NB4 (cell line): ENCODE results near the gene IGF2BP3.

Experiments
- DNase-seq: peaks from one replicate; pipeline ENCODE4 v3.0.0; 2010; ENCODE audit warnings: low read depth
- H3K4me3 ChIP-seq: one replicate; pipeline ENCODE4 v1.5.1; 2011; ENCODE audit warnings: mild to moderate bottlenecking, low read depth, low read length, moderate library complexity
- MYC ChIP-seq: IDR thresholded peaks from 2 replicates; pipeline ENCODE4 v1.6.1; 2011; ENCODE audit warnings: low read depth, low read length
- POLR2A ChIP-seq: IDR thresholded peaks from 2 replicates; pipeline ENCODE4 v1.6.1; 2011; ENCODE audit warnings: mild to moderate bottlenecking; ENCODE audit not compliant: insufficient read length; ENCODE audit errors: extremely low read depth
- TF ChIP-seq, protein P1 (sequence below): IDR thresholded peaks from one replicate; pipeline ENCODE4 v1.5.1; 2012; ENCODE audit warnings: low read depth, low read length
- TF ChIP-seq, protein P2 (sequence below): IDR thresholded peaks from 2 replicates; pipeline ENCODE4 v1.6.1; 2011; ENCODE audit warnings: low read depth, low read length

Gene IGF2BP3

DNA sequence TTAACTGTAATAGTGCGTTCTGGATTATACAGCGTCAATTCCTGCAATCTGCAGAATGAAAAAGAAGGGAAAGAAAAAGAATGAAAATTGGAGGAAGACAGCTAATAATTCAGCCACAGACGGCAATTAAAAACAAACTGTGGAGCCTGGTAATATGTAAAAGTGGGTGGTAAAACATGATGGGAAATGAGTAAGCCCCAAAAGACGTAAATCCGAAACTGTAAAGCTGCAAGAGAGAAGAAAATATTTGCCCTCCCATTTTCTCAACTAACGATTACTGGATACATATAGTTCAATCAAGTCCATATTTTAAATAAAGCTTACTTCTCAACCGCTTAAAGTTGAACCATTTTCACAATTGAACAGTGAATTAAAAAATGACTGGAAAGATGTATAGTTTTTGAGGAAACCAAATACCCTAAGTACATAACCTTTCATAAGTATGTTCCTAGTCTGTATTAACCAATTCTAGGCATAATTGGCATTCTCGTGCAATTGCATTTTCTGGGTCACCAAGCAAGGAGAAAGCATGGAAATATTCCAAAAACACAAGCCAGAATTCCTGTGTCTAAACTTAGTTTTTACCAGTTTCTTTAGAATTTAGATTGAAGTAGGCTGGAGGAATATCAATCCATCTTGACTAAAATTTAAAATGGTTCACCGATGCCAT is 126.3 kb downstream of the IGF2BP3 start:
- H3K4me3 ChIP-seq: no peak overlapping the region
- TF ChIP-seq, protein P1, sequence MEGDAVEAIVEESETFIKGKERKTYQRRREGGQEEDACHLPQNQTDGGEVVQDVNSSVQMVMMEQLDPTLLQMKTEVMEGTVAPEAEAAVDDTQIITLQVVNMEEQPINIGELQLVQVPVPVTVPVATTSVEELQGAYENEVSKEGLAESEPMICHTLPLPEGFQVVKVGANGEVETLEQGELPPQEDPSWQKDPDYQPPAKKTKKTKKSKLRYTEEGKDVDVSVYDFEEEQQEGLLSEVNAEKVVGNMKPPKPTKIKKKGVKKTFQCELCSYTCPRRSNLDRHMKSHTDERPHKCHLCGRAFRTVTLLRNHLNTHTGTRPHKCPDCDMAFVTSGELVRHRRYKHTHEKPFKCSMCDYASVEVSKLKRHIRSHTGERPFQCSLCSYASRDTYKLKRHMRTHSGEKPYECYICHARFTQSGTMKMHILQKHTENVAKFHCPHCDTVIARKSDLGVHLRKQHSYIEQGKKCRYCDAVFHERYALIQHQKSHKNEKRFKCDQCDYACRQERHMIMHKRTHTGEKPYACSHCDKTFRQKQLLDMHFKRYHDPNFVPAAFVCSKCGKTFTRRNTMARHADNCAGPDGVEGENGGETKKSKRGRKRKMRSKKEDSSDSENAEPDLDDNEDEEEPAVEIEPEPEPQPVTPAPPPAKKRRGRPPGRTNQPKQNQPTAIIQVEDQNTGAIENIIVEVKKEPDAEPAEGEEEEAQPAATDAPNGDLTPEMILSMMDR: no peak
- no peak for TF ChIP-seq POLR2A
- TF ChIP-seq MYC: no peak
- TF ChIP-seq, protein P2, sequence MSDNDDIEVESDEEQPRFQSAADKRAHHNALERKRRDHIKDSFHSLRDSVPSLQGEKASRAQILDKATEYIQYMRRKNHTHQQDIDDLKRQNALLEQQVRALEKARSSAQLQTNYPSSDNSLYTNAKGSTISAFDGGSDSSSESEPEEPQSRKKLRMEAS: no peak
- DNase-seq: no peak

DNA sequence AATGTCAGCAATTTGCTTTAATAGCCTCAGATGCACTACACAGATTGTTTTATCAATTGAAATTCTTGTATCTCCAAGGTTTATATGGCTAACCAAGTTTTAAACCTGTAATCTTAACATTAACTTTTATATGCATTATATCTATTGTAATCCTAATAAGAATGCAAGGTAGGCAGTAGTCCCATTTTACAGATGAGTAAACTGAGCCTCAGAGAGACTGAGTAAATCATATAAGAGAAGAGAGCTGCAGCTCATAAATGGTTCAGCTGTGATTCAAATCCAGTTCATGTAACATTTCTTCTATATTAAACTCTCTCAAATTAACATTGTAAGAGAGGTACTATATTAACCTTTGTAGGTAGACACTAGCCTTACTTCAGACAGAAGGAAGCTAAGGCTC is 127.2 kb downstream of the IGF2BP3 start:
- no peak for TF ChIP-seq MYC
- TF ChIP-seq, protein P2: no peak
- TF ChIP-seq, protein P1: no peak
- TF ChIP-seq POLR2A: no peak
- DNase-seq: no peak
- no peak overlapping the region for H3K4me3 ChIP-seq

DNA sequence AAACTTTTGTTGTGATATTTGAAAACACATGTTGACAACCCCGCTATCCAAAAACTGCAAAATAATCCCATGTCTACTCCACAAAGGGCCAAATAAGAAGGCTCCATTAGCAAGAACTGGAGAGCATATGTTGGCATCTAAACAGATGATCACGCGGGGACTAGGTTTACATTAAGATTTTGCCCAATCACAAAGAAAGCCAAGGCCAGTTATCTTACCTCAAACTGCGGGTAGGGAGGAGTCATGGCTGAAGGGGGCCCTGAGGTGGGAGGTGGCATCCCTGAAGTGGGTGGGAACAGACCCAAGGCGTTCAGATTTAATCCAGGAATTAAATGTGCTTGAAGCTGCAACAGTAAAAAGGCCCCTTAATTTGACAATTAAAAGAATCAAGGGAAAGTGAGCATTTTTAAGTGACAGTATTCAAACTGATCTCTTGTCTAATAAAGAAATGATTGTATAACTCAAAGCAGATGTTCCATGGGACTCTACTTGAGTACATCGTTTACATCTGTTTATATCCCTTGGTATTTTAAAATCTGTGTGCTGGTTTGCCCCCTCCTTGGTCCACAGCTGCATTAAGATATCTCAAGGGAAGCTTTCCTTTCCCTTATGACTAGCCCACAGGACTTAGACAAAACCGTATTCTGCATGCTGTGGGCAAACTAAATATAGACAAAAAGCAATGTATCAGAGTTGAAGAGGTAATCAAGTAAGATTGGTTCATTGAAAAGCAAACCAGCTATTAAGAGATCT is 128.3 kb downstream of the IGF2BP3 start:
- TF ChIP-seq MYC: no peak
- TF ChIP-seq, protein P2: no peak
- TF ChIP-seq POLR2A: no peak
- TF ChIP-seq, protein P1: no peak

DNA sequence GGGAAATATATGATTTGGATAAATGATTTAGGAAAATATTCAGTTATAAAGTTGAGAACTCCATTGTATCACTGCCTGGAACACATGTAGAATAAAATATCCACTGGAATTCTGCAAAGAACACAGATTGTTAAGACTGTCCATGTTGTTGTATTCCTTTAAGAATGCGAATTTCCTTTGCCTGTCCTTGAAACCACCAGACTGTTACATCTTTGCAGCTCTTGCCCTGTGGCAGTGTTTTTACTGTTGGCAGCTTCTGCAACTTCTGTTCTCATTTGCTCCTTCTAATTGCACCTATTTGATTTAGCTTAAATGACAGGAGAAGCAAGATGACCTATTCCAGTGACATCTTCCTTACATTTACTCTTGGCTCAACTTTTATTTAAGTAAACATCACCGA is 131.4 kb downstream of the IGF2BP3 start:
- TF ChIP-seq POLR2A (no peak), MYC (no peak)
- TF ChIP-seq, protein P1: no peak
- TF ChIP-seq, protein P2: no peak
- DNase-seq: no peak

More for the DNA sequence above, 128.3 kb downstream of the IGF2BP3 start:
- no peak for DNase-seq
- H3K4me3 ChIP-seq: no peak overlapping the region

DNA sequence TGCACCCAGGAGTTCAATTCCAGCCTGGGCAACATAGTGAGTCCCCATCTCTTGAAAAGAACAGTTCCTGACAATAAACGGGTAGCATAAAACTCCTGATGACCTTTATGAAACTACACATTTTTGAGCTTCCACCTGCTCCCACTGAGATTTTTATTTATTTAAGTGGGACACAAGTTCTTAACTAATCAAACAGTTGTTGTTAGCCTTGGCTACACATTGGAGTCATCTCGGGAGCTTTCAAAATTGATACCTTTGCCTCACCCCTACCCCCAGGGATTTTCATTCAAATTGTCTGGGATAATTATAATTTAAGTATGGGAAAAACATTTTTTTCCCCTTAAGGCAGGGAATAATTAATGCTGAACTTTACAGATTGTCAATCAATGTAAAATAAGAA is 131.9 kb downstream of the IGF2BP3 start:
- no peak overlapping the region for H3K4me3 ChIP-seq
- TF ChIP-seq, protein P1: no peak
- no peak for TF ChIP-seq POLR2A
- no peak for TF ChIP-seq MYC
- TF ChIP-seq, protein P2: no peak
- DNase-seq: no peak

More for the DNA sequence above, 131.4 kb downstream of the IGF2BP3 start:
- H3K4me3 ChIP-seq: no peak overlapping the region
